ENCODE data around the gene DACH1.

Gene DACH1

GRCh38 chr13:71587817-71588216 lies 279.2 kb downstream of the DACH1 start:
- no peak for ATAC-seq
- no peak for TF ChIP-seq PPARA (CRISPR knock-in tag; IDR thresholded peaks at IDR 0.05; ENCODE audit: borderline replicate concordance)

- TF ChIP-seq ZC3H10 (CRISPR knock-in tag; IDR thresholded peaks at IDR 0.05) (no peak), OSR1 (CRISPR knock-in tag; IDR thresholded peaks at IDR 0.05) (no peak), TOX (CRISPR knock-in tag; IDR thresholded peaks at IDR 0.05; ENCODE audit: borderline replicate concordance) (no peak), ESRRG (CRISPR knock-in tag; IDR thresholded peaks at IDR 0.05) (no peak)
- no peak for ATAC-seq
These were observed 279.8 kb downstream of the DACH1 start for GRCh38 chr13:71587193-71587592.

GRCh38 chr13:71583581-71583980 lies 283.4 kb downstream of the DACH1 start:
- ATAC-seq, result no peak
- TF ChIP-seq SNAI2 (CRISPR knock-in tag; IDR thresholded peaks at IDR 0.05) (no peak), ZC3H10 (CRISPR knock-in tag; IDR thresholded peaks at IDR 0.05) (no peak), PPARA (CRISPR knock-in tag; IDR thresholded peaks at IDR 0.05; ENCODE audit: borderline replicate concordance) (no peak), ZNF70 (CRISPR knock-in tag; IDR thresholded peaks at IDR 0.05) (no peak), CSDC2 (CRISPR knock-in tag; IDR thresholded peaks at IDR 0.05) (no peak), ZNF8 (CRISPR knock-in tag; IDR thresholded peaks at IDR 0.05) (no peak), GLIS3 (CRISPR knock-in tag; IDR thresholded peaks at IDR 0.05) (no peak), ZFP3 (CRISPR knock-in tag; IDR thresholded peaks at IDR 0.05) (no peak), TCF4 (CRISPR knock-in tag; IDR thresholded peaks at IDR 0.05; ENCODE audit: borderline replicate concordance) (no peak), CSRNP3 (CRISPR knock-in tag; IDR thresholded peaks at IDR 0.05) (no peak), POU6F1 (CRISPR knock-in tag; IDR thresholded peaks at IDR 0.05; ENCODE audit: borderline replicate concordance, low read depth) (no peak), PATZ1 (CRISPR knock-in tag; IDR thresholded peaks at IDR 0.05; ENCODE audit: borderline replicate concordance) (no peak), ARNTL (CRISPR knock-in tag; IDR thresholded peaks at IDR 0.05; ENCODE audit: borderline replicate concordance, low read depth) (no peak), ZNF565 (CRISPR knock-in tag; conservative IDR thresholded peaks at IDR 0.05; ENCODE audit: low read depth) (no peak), CREB5 (CRISPR knock-in tag; IDR thresholded peaks at IDR 0.05; ENCODE audit: low read depth) (no peak), OSR1 (CRISPR knock-in tag; IDR thresholded peaks at IDR 0.05) (no peak), TOX (CRISPR knock-in tag; IDR thresholded peaks at IDR 0.05; ENCODE audit: borderline replicate concordance) (no peak), BACH2 (CRISPR knock-in tag; IDR thresholded peaks at IDR 0.05; ENCODE audit: borderline replicate concordance) (no peak), TSHZ2 (CRISPR knock-in tag; IDR thresholded peaks at IDR 0.05) (no peak), ESRRG (CRISPR knock-in tag; IDR thresholded peaks at IDR 0.05) (no peak)

GRCh38 chr13:71580614-71581013 lies 286.4 kb downstream of the DACH1 start:
- no peak for ATAC-seq
- TF ChIP-seq PATZ1 (CRISPR knock-in tag; IDR thresholded peaks at IDR 0.05; ENCODE audit: borderline replicate concordance) (no peak), OSR1 (CRISPR knock-in tag; IDR thresholded peaks at IDR 0.05) (no peak)

Measured in SK-N-SH treated with all-trans-retinoic acid at 6 μM for 48 hours (cell line).